Measurements from ENCODE around the gene SLC25A29.
"Not testable (repeated sequence)": the region's sequence is repeated elsewhere in the genome, so short reads cannot be mapped to it uniquely, and the experiment has no call there.

The SLC25A29 gene

GRCh38 chr14:100292776-100293461 lies 13.3 kb downstream of the SLC25A29 start:
- DNase-seq = no peak

- DNase-seq = no peak
Observed at GRCh38 chr14:100292301-100292775, 13.9 kb downstream of the SLC25A29 start.

- no peak for DNase-seq
Observed at GRCh38 chr14:100291305-100292075, 14.8 kb downstream of the SLC25A29 start.

- DNase-seq = peak; percentile 68
Observed at GRCh38 chr14:100290607-100291304, 15.5 kb downstream of the SLC25A29 start.

- peak; percentile 60 for DNase-seq
Observed at GRCh38 chr14:100289916-100290606, 16.2 kb downstream of the SLC25A29 start.

- DNase-seq = no peak
Observed at GRCh38 chr14:100288382-100289185, 17.7 kb downstream of the SLC25A29 start.

- not testable (repeated sequence) for DNase-seq
Observed at GRCh38 chr14:100287998-100288295, 18.3 kb downstream of the SLC25A29 start.

GRCh38 chr14:100287202-100287997 lies 18.8 kb downstream of the SLC25A29 start:
- DNase-seq = no peak

- DNase-seq = no peak
Observed at GRCh38 chr14:100286484-100287191, 19.6 kb downstream of the SLC25A29 start.

GRCh38 chr14:100285913-100286400 lies 20.3 kb downstream of the SLC25A29 start:
- DNase-seq = no peak

GRCh38 chr14:100285021-100285912 lies 21.0 kb downstream of the SLC25A29 start:
- peak; percentile 90 for DNase-seq

GRCh38 chr14:100283984-100284881 lies 22.0 kb downstream of the SLC25A29 start:
- no peak for DNase-seq

- not testable (repeated sequence) for DNase-seq
Observed at GRCh38 chr14:100283436-100283835, 22.8 kb downstream of the SLC25A29 start.

GRCh38 chr14:100282766-100283419 lies 23.4 kb downstream of the SLC25A29 start:
- DNase-seq = no peak

- DNase-seq = no peak
Observed at GRCh38 chr14:100282083-100282350, 24.2 kb downstream of the SLC25A29 start.

GRCh38 chr14:100281286-100282082 lies 24.8 kb downstream of the SLC25A29 start:
- no peak for DNase-seq

GRCh38 chr14:100279563-100279962 lies 26.7 kb downstream of the SLC25A29 start:
- no peak for DNase-seq
